GM12878 (cell line): Measurements from ENCODE around the gene EML1.

Experiments used
- ATF2 ChIP-seq: IDR thresholded peaks from 2 replicates; pipeline ENCODE4 v1.6.1; 2012; ENCODE audit warnings: low read length, inconsistent platforms
- BRCA1 ChIP-seq: IDR thresholded peaks from 2 replicates; pipeline ENCODE4 v1.6.1; 2011; ENCODE audit warnings: low read depth, low read length, improper control_type of control experiment
- CBFB ChIP-seq: IDR thresholded peaks from 2 replicates; pipeline ENCODE4 v1.6.1; 2016; ENCODE audit warnings: antibody characterized with exemption, low read depth
- ETV6 ChIP-seq, 2 experiments: fragments of 450-650 bp in 1 of 2; IDR thresholded peaks in 1 of 2; conservative IDR thresholded peaks in 1 of 2; 2 replicates each; pipeline ENCODE4 v1.6.1; 2014; ENCODE audit warnings: antibody characterized with exemption in 1 of 2, borderline replicate concordance in 1 of 2, low read depth in 1 of 2, mild to moderate bottlenecking in 1 of 2, moderate library complexity in 1 of 2
- FOXK2 ChIP-seq: fragments of 450-650 bp; IDR thresholded peaks from 2 replicates; pipeline ENCODE4 v1.6.1; 2017; ENCODE audit warnings: mild to moderate bottlenecking, moderate library complexity
- POLR2AphosphoS2 ChIP-seq: IDR thresholded peaks from 2 replicates; pipeline ENCODE4 v1.6.1; 2011; ENCODE audit warnings: low read depth, mild to moderate bottlenecking, low read length, improper control_type of control experiment, moderate library complexity
- RCOR1 ChIP-seq: conservative IDR thresholded peaks from 2 replicates; pipeline ENCODE4 v1.6.1; 2012; ENCODE audit warnings: low read depth, low read length, improper control_type of control experiment
- ZNF207 ChIP-seq: fragments of 450-650 bp; IDR thresholded peaks from 2 replicates; pipeline ENCODE4 v1.6.1; 2014; ENCODE audit warnings: antibody characterized with exemption, mild to moderate bottlenecking, borderline replicate concordance
- TF ChIP-seq, protein P1 (sequence below): fragments of 450-650 bp; formaldehyde crosslinking; IDR thresholded peaks from 2 replicates; pipeline ENCODE4 v1.5.0; 2022; ENCODE audit warnings: mild to moderate bottlenecking, missing genetic modification characterization
- TF ChIP-seq, protein P2 (sequence below), 3 experiments: IDR thresholded peaks in 2 of 3; conservative IDR thresholded peaks in 1 of 3; 2 replicates each; pipeline ENCODE4 v1.5.1; 2011; ENCODE audit warnings: low read depth in 3 of 3, low read length in 3 of 3, mild to moderate bottlenecking in 3 of 3, control low read depth in 2 of 3, moderate library complexity in 2 of 3, inconsistent platforms in 1 of 3, mixed read lengths in 1 of 3; ENCODE audit not compliant: control insufficient read depth in 2 of 3, insufficient read depth in 1 of 3; ENCODE audit errors: extremely low read depth in 1 of 3
- TF ChIP-seq, protein P3 (sequence below): fragments of 450-650 bp; IDR thresholded peaks from 2 replicates; pipeline ENCODE4 v1.6.1; 2017; ENCODE audit warnings: mild to moderate bottlenecking, moderate library complexity

DNA sequence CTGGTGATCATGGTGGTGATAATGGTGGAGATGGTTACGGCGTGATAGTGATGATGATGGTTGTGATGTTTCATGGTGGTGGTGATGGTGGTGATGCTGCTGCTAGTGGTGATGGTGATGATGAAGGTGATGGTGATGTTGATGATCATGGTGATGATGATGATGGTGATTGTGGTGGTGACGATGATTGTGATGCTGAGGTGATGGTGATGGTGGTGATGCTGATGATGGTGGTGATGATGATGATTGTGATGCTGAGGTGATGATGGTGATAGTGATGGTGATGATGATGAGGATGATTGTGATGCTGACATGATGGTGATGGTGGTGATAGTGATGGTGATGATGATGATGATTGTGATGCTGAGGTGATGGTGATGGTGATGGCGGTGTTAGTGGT is 158.8 kb downstream of the EML1 start:
- TF ChIP-seq CBFB (no peak), BRCA1 (no peak), POLR2AphosphoS2 (no peak), ATF2 (no peak), ETV6 (conservative IDR thresholded peaks at IDR 0.05 in 1 of 2, IDR thresholded peaks at IDR 0.05 in 1 of 2; ENCODE audit: borderline replicate concordance in 1 of 2, low read depth in 1 of 2) (no peak), FOXK2 (no peak), ZNF207 (no peak), RCOR1 (no peak)
- TF ChIP-seq, protein P1, sequence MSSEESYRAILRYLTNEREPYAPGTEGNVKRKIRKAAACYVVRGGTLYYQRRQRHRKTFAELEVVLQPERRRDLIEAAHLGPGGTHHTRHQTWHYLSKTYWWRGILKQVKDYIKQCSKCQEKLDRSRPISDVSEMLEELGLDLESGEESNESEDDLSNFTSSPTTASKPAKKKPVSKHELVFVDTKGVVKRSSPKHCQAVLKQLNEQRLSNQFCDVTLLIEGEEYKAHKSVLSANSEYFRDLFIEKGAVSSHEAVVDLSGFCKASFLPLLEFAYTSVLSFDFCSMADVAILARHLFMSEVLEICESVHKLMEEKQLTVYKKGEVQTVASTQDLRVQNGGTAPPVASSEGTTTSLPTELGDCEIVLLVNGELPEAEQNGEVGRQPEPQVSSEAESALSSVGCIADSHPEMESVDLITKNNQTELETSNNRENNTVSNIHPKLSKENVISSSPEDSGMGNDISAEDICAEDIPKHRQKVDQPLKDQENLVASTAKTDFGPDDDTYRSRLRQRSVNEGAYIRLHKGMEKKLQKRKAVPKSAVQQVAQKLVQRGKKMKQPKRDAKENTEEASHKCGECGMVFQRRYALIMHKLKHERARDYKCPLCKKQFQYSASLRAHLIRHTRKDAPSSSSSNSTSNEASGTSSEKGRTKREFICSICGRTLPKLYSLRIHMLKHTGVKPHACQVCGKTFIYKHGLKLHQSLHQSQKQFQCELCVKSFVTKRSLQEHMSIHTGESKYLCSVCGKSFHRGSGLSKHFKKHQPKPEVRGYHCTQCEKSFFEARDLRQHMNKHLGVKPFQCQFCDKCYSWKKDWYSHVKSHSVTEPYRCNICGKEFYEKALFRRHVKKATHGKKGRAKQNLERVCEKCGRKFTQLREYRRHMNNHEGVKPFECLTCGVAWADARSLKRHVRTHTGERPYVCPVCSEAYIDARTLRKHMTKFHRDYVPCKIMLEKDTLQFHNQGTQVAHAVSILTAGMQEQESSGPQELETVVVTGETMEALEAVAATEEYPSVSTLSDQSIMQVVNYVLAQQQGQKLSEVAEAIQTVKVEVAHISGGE (CRISPR knock-in tag): no peak
- TF ChIP-seq, protein P2, sequence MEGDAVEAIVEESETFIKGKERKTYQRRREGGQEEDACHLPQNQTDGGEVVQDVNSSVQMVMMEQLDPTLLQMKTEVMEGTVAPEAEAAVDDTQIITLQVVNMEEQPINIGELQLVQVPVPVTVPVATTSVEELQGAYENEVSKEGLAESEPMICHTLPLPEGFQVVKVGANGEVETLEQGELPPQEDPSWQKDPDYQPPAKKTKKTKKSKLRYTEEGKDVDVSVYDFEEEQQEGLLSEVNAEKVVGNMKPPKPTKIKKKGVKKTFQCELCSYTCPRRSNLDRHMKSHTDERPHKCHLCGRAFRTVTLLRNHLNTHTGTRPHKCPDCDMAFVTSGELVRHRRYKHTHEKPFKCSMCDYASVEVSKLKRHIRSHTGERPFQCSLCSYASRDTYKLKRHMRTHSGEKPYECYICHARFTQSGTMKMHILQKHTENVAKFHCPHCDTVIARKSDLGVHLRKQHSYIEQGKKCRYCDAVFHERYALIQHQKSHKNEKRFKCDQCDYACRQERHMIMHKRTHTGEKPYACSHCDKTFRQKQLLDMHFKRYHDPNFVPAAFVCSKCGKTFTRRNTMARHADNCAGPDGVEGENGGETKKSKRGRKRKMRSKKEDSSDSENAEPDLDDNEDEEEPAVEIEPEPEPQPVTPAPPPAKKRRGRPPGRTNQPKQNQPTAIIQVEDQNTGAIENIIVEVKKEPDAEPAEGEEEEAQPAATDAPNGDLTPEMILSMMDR (IDR thresholded peaks at IDR 0.05 in 2 of 3, conservative IDR thresholded peaks at IDR 0.05 in 1 of 3; ENCODE audit: control insufficient read depth in 2 of 3, extremely low read depth in 1 of 3, insufficient read depth in 1 of 3, low read depth in 3 of 3, low read length in 3 of 3): no peak
- TF ChIP-seq, protein P3, sequence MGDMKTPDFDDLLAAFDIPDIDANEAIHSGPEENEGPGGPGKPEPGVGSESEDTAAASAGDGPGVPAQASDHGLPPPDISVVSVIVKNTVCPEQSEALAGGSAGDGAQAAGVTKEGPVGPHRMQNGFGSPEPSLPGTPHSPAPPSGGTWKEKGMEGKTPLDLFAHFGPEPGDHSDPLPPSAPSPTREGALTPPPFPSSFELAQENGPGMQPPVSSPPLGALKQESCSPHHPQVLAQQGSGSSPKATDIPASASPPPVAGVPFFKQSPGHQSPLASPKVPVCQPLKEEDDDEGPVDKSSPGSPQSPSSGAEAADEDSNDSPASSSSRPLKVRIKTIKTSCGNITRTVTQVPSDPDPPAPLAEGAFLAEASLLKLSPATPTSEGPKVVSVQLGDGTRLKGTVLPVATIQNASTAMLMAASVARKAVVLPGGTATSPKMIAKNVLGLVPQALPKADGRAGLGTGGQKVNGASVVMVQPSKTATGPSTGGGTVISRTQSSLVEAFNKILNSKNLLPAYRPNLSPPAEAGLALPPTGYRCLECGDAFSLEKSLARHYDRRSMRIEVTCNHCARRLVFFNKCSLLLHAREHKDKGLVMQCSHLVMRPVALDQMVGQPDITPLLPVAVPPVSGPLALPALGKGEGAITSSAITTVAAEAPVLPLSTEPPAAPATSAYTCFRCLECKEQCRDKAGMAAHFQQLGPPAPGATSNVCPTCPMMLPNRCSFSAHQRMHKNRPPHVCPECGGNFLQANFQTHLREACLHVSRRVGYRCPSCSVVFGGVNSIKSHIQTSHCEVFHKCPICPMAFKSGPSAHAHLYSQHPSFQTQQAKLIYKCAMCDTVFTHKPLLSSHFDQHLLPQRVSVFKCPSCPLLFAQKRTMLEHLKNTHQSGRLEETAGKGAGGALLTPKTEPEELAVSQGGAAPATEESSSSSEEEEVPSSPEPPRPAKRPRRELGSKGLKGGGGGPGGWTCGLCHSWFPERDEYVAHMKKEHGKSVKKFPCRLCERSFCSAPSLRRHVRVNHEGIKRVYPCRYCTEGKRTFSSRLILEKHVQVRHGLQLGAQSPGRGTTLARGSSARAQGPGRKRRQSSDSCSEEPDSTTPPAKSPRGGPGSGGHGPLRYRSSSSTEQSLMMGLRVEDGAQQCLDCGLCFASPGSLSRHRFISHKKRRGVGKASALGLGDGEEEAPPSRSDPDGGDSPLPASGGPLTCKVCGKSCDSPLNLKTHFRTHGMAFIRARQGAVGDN: no peak
